HG03039 (cell line): ENCODE results near the gene SLC51A.

Experiments
- ATAC-seq: cut with Tn5 transposase; IDR thresholded peaks from one replicate; pipeline ENCODE4 v1.9.1; 2021; ENCODE audit warnings: mild to moderate bottlenecking, moderate library complexity; ENCODE audit not compliant: unreplicated experiment

The SLC51A gene

DNA sequence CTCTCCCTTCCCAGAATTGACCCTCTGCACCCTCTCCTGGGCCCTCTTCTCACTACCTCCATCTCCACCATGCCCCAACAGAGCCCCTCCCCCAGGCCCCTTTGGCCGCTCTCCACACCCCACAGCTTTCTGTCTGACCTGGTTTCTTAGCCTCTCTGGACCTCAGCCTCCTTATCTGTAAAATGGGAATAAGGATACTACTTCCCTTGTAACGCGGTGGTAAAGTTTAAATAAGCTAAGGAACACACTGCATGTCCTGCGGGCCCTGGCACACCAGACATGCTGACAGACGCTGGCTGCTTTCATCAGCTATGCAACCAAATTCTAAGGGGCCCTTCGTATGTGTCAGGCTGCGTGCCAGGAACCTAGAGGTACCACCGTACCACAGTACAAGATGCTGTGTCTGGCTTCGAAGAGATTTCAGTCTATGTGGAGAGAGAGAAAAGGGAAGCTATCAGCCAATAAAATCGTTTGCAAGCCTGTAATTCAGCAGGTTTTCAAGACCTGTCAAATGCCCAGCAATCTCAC lies 777 bp upstream of the SLC51A start:
- ATAC-seq: no peak

DNA sequence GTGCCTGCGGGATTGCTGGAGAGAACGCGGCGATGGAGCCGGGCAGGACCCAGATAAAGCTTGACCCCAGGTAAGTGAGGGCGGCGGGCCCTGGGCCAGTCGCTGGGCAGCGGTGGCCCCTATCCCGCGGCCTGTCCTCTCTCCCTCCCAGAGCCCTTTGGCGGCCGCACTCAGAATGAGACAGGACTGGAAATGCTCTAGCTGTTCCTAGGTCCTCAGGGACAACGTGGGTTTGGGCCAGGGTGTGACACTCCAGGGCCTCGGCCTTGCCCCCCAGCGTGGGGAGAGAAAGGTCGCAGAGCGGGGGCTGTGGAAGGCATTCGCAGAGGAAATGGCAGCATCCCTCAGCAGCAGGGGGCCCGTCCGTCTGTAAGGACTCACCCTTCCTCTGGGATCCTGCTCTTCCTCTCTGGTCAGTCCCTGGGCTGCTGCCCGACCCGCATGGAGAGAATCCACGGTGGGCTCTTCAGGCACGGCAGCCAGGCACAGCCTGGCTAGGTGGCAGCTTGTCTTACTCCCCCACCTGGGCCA lies 412 bp downstream of the SLC51A start:
- no peak for ATAC-seq

DNA sequence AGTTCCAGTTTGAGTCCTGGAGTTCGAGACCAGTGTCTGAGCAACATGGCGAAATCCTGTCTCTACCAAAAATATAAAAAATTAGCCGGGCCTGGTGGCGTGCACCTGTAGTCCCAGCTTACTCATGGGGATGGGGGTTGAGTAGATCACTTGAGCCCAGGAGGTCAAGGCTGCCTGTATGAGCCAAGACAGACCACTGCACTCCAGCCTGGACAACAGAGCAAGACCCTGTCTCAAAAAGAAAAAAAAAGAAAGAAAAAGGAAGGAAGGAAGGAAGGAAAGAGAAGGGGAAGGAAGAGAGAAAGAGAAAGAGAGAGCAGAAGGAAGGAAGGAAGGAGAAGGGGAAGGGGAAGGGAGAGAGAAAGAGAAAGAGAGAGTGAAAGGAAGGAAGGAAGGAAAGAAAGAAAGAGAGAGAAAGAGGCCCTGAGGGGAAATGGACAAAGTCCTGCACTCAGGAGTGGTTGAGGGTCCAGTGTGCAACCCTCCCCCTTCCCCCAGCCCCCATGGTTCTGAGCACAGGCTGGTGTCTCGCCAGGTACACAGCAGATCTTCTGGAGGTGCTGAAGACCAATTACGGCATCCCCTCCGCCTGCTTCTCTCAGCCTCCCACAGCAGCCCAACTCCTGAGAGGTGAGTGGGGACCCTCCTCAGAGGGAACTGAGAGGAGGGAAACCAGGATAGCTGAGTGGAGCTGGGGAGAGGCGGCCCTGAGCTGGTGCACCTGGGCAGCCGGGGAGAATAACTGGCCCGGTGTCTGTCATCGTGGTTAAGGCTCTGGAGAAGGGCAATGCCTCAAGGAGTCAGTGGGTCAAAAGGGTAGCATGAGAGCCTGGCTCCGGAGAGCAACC lies 1.2 kb downstream of the SLC51A start:
- no peak for ATAC-seq

DNA sequence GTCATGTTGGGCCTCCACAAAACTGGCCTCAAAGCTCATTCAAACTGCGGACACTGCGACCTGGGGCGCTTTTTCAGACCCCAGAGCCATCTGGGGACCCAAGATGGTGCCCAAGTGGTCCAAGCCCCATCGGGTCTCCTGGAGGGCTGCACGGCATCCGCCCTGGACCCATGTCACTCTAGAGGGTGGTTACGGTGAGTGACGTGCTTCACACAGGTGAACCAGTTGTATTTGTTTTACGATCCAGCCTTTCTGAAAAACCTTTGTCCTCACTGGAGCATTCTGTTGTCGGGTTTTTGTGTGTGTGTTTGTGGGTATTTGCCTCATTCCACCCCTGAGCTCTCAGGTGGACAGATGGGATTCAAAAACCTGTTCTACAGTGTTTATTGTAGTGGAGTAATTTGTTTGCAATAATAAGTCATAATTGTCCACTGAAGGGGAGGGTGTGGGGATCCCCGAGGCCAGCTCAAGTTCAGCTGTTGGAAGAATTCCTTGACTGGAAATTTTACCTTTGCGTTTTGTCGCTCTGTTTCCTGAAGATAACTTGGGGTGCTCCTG lies 1.9 kb downstream of the SLC51A start:
- ATAC-seq: no peak

DNA sequence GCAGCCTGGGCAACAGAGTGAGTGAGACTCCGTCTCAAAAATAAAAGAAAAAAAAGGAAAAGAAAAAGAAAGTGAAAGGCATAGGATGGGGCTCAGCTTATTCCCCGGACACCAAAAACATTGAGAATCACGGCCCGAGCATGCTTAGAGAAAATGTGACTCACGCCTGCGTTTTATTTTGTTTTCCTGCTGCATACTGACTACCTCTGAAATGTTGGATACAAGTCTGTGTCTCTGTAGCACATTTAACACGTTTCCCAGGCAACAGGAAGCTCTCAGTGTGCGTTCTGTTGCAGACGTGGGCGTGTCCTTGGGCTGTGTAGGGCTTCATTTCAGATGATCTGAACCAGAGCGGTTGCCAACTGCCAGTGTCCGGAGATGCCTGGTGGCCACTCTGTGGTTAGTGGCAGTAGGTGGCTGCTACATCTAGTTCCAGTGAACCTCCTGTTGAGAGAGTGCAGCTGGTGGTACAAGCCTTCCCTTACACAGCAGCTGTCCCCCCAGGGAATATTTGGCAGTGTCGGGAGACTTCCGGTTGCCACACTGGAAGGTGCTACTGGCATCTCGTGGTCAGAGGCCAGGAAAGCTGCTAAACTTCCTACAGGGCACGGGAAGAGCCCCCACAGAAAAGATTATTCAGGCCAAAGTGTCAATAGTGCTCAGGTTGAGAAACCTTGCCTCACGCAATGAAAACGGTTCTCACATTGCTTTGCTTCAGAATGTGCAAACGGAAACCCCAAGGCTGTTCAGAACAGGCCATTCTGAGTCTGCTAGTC lies 3.0 kb downstream of the SLC51A start:
- ATAC-seq: no peak

DNA sequence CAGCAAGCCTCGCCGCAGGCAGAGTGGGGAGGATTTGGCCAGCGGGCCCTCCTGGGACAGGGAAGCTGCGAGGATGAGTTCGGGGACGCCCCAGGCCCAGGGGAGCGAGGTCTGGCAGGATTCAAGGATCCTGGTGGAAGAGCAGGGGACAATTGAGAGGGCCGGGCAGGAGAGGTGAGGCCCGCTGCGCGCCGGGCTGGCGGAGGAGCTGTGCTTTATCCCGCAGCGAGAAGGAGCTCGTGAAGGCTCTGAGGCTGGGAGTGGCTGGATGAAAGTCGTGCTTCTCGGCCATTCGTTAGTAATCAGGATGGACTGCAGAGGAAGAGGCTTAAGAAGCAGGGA lies 3.6 kb downstream of the SLC51A start:
- ATAC-seq: no peak

DNA sequence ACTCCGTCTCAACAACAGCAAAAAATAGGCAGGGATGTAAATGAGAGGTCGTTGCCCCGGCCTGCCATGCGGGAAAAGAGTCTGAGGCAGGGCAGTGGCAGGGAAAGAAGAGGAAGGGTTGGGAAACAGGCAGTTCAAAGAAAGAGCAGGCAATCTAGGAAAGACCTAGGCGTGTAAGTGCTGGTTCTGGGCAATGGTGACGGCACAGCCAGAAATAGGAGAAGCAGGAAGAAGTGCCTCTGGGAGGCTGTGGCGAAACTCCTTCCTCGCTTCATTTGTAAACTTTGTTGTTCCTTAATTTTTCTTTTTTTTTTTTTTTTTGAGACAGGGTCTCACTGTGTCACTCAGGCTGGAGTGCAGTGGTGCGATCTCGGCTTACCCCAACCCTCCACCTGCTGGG lies 4.3 kb downstream of the SLC51A start:
- no peak for ATAC-seq

DNA sequence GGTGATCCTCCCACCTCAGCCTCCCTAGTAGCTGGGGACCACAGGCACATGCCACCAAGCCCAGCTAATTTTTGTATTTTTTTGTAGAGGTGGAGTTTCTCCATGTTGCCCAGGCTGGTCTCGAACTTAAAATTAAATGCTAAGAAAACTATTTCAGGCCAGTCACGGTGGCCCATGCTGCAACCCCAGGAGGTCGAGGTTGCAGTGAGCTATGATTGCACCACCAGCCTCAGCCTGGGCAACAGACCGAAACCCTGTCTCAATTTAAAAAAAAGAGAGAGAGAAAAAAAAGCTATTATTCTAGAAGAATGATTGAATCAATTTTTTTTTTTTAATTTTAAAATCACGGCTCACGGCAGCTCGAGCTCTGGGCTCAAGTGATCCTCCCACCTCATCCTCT lies 4.7 kb downstream of the SLC51A start:
- no peak for ATAC-seq

DNA sequence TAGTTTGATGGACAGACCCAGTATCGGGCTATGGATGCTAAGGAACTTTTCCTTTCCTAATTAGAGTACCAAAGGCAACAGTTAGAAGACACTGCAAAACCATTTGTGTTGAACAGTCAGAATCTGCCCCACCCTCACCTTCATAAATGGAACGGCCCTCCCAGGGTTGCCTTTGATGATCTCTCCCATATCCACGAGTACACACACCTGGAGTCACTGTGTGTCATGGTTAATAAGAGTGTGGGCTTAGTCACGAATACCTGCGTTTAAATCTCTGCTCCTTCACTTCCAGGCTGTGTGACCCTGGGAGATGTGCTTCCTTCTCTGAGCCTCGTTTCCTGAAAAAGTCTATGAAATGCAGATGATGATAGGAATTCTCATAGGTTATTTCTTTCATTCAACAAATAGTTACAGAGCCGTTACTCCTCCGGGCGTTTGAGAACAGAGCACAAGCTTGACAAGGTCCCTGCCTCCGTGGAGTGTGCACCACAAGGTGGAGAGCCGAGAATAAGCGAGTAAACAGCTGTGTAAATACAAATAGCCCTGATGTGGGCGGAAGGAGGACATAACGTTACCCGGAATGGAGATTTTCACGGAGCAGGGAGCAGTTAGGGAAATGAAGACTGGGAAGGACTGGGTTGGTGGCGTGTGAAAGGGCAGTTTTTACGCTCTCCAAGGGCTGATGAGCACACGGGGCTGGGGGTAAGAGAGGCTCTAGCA lies 6.7 kb downstream of the SLC51A start:
- no peak for ATAC-seq

DNA sequence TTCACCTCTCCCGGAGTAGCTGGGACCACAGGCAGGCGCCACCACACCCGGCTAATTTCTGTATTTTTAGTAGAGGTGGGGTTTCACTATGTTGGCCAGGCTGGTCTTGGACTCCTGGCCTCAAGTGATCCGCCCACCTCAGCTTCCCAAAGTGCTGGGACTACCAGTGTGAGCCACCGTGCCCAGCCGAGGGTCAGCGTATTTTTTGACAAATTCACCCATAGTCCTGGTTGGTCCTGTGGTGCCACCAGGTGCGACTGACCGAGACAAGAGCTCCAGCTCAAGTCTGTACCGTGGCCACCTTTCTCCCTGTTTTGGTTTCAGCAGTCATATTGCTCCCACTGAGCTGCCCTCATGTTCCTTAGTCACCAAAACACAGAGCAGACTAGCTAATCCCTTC lies 8.8 kb downstream of the SLC51A start:
- ATAC-seq: no peak

DNA sequence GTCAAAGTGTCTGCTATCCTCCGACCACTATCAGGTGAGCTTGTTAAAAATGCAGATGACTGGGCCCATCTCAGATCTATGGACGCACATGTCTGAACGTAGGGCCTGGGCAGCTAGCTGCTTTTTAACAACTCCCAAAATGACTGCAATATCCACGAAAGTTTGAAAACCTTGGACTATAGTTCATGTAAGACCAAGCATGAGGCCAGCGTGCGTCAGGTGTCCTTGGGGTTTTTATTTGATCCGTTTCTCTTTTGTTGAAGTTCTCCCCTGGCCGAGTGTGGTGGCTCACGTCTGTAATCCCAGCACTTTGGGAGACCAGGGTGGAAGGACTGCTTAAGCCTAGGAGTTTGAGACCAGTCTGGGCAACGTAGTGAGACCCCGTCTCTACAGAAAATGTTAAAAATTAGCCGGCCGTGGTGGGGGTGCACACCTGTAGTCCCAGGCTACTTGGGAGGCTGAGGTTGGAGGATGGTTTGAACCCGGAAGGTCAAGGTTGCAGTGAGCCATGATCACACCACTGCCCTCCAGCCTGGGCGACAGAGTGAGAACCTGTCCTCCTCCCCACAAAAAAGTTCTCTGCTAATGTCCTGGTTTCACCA lies 9.5 kb downstream of the SLC51A start:
- no peak for ATAC-seq

DNA sequence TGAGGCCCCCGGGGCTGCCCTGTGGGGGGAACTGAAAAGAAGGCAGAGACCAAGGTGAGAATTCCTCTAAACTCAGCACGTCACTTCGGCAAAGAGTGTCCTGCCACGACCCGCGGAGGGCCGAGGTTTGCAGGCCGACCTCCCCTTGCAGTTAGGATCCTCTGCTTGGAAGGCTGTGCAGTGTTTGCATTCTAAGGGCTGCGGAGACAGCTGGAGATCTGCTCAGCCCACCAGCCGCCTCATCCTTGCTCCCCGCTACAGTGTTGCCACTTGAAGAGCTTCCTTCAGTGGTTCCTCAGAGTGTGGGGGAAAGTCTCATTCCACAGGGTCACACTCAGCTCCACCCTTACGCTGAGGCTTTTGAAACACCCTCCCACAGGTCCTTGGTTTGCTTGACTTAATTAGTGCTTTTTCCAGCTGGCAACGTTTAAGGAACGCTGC lies 10.8 kb downstream of the SLC51A start:
- no peak for ATAC-seq

DNA sequence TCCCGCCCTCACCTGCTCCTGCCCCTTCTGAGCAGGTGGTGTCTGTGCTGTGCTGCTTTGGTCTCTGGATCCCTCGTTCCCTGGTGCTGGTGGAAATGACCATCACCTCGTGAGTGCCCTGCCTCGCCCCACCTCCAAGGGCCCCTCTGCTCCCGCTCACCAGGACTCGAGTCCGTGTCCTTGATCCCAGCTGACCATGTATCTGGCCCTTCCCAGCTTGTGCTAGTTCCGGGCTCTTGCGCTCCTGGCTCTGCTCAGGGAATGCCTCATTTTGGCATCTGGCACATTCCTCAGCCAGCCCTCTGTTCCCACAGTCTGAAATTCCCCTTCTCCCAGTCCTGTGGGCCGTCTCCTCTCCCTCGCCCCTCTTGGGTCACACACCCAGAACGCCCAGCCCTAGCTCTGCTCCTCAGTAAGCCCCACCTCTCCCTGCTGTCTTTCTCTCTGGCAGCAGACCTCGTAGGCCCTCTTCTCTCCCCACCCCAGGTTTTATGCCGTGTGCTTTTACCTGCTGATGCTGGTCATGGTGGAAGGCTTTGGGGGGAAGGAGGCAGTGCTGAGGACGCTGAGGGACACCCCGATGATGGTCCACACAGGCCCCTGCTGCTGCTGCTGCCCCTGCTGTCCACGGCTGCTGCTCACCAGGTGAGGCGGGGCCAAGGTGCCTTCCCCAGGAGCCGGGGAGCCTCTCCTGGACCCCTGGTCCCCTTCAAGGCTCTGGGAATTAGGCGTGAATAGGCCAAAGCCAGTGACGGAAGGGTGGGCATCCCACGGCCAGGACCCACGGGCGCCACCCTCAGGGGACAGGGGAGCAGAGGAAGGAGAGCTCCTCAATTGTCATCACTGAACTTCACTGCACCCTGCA lies 11.5 kb downstream of the SLC51A start:
- ATAC-seq: no peak

DNA sequence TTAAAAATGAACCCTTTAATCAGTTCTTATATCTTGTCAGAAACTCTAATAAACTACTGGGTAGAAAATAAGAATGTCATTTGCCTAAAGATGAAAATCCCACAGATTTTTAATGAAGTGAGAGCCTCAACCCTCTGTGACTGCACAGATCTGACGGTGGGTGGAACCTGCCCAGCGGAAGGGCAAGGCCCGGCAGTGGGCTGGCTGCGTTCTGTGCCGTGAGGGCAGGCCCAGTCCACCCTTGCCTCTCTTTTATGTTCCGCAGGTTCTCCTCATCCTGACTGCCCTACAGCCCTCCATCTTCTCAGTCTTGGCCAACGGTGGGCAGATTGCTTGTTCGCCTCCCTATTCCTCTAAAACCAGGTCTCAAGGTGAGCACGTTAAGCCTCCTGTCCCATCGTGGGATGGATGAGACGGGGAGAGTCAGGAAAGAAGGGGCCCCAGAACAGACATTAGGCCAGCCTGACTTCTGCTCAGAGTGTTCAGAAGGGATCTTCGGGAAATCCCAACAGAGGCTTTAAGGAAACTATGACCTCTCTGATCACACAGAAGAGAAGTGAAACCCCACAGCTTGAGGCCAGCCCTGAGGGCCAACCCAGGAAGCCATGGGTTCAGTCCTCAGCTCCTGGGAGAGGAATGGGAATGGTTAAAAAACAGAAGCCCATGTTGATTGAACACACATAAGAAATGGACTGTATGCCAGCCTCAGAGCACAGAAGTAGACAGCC lies 16.0 kb downstream of the SLC51A start:
- no peak for ATAC-seq

DNA sequence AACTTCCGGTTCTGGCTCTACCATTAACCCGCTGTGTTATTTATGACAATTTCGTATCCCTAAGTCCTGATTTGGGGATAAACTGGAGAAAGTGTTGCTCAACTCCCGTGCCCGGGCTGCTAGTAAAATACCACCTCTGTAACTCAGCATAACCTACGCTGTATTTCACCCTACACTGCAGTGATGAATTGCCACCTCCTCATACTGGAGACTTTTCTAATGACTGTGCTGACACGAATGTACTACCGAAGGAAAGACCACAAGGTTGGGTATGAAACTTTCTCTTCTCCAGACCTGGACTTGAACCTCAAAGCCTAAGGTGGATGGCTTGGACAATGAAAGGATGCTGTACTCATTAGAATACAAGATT lies 16.5 kb downstream of the SLC51A start:
- no peak for ATAC-seq

DNA sequence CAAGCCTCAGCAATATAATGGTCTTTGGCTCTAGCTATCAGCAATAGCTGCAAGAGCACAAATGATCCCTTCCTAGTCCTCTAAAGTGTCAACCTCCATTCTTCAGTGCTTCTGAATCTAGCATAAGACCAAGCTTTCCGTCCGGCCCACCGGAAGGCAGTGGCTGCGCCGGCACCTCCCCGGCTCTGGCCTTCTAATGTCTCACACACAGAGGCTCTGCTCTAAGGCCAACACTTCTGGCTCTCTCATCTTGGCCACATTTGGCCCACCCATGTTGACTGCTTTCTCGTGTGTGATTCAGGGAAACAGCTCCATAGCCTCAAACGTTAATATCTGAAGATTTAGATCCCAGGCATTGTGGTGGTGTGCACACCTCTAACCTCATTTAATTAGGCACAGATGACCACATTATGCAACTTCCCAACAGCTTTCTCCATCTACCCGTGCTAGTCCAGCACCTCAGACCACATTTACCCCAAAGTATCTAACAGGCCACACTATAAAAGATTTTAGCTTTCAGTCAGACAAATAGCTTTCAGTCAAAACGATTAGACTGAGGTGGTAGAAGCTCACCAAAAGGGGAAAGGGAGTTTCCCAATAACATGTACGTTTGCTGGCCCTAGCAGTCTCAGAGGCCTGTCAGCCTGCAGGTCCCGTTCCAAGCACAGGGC lies 19.3 kb downstream of the SLC51A start:
- no peak for ATAC-seq

DNA sequence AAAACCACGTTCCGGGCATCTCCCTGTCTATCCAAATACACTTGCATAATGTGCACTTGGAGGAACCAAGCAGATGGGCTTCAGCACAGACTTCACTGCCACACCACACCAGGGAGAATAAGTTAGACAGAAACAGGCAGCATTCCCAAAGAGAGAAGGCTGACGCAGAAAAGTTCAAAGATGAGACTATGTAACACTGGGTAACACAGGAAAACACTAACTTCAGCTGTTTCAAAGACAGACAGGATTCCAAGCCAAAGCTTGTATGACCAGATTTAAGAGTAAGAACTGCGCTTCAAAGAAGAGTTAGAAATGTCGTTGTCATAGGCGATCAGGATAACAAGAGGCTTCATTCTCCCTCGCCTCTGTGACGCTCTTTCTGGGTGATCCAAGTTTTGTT lies 19.9 kb downstream of the SLC51A start:
- ATAC-seq: no peak

DNA sequence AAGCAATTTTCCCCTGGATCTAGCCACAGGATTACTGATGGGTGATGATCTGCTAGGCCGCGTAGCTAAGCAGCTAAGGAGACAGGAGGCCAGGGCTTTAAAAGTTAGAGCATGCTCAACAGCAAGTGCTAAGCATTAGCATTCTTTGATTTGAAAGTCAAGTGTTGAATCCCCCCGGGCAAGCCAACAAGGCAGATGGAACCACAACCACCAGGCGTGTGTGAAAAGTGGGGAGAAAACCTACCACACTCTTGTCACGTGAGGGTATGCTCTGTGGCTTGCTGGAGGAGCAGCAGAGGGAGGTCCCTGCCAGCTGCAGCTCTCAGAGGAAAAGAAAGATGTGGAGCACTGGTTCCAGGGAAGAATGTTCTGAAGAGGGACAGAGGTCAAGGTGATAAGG lies 20.9 kb downstream of the SLC51A start:
- ATAC-seq: no peak
